ENCODE results near the gene MED6.
A peak's percentile ranks its signal among the peaks of the same experiment; 100 is the strongest.

Gene MED6

DNA sequence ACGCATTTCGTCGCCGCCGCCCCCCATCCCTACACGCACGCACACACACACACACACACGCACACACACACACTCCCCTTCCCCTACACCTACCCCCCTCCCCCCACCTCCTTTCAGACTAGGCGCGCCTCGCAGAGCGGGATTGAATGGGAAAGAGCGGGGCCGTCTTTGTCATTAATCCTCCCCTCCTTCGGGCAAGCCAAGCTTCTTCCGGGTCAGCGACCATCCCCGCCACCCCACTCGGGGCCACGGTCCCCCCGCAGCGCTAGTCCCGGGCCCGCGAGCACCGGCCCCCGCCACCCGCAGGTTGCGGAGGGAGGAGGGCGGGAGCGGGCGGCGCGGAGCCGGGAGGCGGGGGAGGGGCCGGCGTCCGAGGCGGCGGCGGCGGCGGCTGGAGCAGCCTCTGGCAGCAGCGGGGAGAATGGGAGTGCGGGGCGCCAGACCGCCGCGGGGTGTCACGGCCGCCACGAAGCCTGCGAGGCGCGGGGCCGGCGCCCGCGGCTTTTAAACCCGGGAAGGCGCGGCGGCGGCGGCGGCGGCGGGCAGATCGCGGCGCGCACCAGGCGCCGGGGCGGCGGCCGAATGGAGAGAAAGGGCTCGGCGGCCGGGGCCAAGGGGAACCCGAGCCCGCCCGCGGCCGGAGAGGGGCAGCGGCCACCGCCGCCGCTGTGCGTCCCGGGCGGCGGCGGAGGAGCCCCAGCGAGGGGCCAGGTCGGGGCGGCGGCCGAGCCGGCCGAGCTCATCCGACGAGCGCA lies 41.3 kb upstream of the MED6 start, which contains the start of gene TTC9:
Gene TTC9, plus strand, starts transcription at position 369 of the 755 bp plus-strand sequence. Its CDS starts 214 bp downstream, at position 583.
- Histone ChIP-seq H3K4me2 (peak within 1 kb of the TSS; percentile 89 to 100 (median 97)), H3K27ac (peak within 1 kb of the TSS in 9 of 11 experiments; percentile 12 to 65 (median 38); a peak in 12 of 22 replicates), H3K9ac (peak within 1 kb of the TSS; percentile 64 to 83 (median 72))

GRCh38 chr14:70640938-70641547 lies 40.6 kb upstream of the MED6 start:
- no peak for TF ChIP-seq Cebpa-rat (IDR thresholded peaks at IDR 0.05)
- Histone ChIP-seq H3K27me3 (peaks cover 48 to 63% (median 53%) of the 10 kb centered on the region in 11 experiments), H3K27ac (no peak overlapping the region), H3K9ac (peak overlapping the region in 9 of 11 experiments; percentile 49 to 83 (median 72); a peak in 11 of 22 replicates), H3K4me3 (peak overlapping the region; percentile 70 to 90 (median 79)), H3K4me1 (peaks cover 10 to 38% (median 24%) of the 10 kb centered on the region in 10 experiments; a peak in 18 of 20 replicates), H3K36me3 (no peaks in the 10 kb centered on the region), H3K9me3 (replicated peaks in 1 of 11) (peaks cover 3 to 8% (median 6%) of the 10 kb centered on the region in 11 experiments), H3K4me2 (peak overlapping the region; percentile 89 to 100 (median 97)), H4K20me1 (peaks cover 0 to 8% (median 0%) of the 10 kb centered on the region in 11 experiments; a peak in 1 of 22 replicates)

More for the DNA sequence above, 41.3 kb upstream of the MED6 start, which contains the start of gene TTC9:
- Histone ChIP-seq H3K36me3 (no peaks in the 10 kb centered on the region), H3K9me3 (replicated peaks in 1 of 11) (peaks cover 0 to 1% (median 0%) of the 10 kb centered on the region in 11 experiments; a peak in 4 of 22 replicates), H3K4me3 (peak within 1 kb of the TSS; percentile 70 to 90 (median 79)), H4K20me1 (peaks cover 0 to 8% (median 0%) of the 10 kb centered on the region in 11 experiments; a peak in 1 of 22 replicates), H3K4me1 (peaks cover 10 to 44% (median 24%) of the 10 kb centered on the region in 10 experiments; a peak in 18 of 20 replicates), H3K27me3 (peaks cover 48 to 63% (median 53%) of the 10 kb centered on the region in 11 experiments)
- no peak for TF ChIP-seq Cebpa-rat (IDR thresholded peaks at IDR 0.05)

GRCh38 chr14:70638416-70638815 lies 38.0 kb upstream of the MED6 start:
- H3K4me1 ChIP-seq, result peaks cover 10 to 22% (median 20%) of the 10 kb centered on the region in 10 experiments; a peak in 18 of 20 replicates
- no peak overlapping the region for H3K9ac ChIP-seq
- H3K27me3 ChIP-seq, result peaks cover 39 to 51% (median 41%) of the 10 kb centered on the region in 11 experiments
- no peak for TF ChIP-seq Cebpa-rat (IDR thresholded peaks at IDR 0.05)
- H3K36me3 ChIP-seq, result no peaks in the 10 kb centered on the region; a peak in 1 of 22 replicates
- peaks cover 11 to 21% (median 17%) of the 10 kb centered on the region in 11 experiments for H3K9me3 ChIP-seq (replicated peaks in 1 of 11)
- H3K27ac ChIP-seq, result no peak overlapping the region
- no peak overlapping the region for H3K4me3 ChIP-seq
- no peak overlapping the region for H3K4me2 ChIP-seq
- peaks cover 0 to 7% (median 0%) of the 10 kb centered on the region in 11 experiments; a peak in 1 of 22 replicates for H4K20me1 ChIP-seq

GRCh38 chr14:70635971-70636595 lies 35.6 kb upstream of the MED6 start:
- Histone ChIP-seq H3K4me1 (peaks cover 0 to 10% (median 6%) of the 10 kb centered on the region in 10 experiments; a peak in 16 of 20 replicates), H3K36me3 (no peaks in the 10 kb centered on the region; a peak in 1 of 22 replicates), H3K27ac (no peak overlapping the region), H3K4me3 (no peak overlapping the region), H3K9me3 (replicated peaks in 1 of 11) (peaks cover 11 to 21% (median 17%) of the 10 kb centered on the region in 11 experiments), H3K9ac (no peak overlapping the region), H4K20me1 (no peaks in the 10 kb centered on the region), H3K4me2 (0 out of 22 replicates have a peak overlapping the region, but pooled peaks of 1 of the 11 experiments have one; percentile 6), H3K27me3 (peaks cover 15 to 28% (median 18%) of the 10 kb centered on the region in 11 experiments)
- TF ChIP-seq Cebpa-rat (IDR thresholded peaks at IDR 0.05), result no peak

- peaks cover 18 to 33% (median 25%) of the 10 kb centered on the region in 11 experiments for H3K9me3 ChIP-seq (replicated peaks in 1 of 11)
- H3K4me2 ChIP-seq, result no peak overlapping the region
Measured at GRCh38 chr14:70631948-70632347, 31.5 kb upstream of the MED6 start.

DNA sequence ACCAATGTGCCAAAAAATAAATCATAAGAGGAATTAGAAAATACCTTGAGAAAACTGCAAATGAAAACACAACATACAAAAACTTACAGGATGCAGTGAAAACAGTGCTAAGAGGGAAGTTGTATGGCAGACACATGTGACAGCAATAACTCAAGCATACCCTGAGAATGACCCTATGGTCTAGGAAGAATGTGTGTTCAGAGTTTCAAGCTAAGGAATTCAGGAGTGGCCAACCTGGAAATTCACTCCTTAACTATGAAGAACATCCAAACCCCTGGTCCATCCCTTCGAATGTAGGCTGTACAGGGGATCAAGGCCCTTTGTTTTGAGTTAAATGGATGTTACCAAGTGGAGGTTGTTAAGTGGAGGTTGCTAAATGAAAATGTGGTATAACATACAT lies 24.5 kb upstream of the MED6 start:
- H3K4me1 ChIP-seq, result no peaks in the 10 kb centered on the region
- H3K9me3 ChIP-seq (replicated peaks in 1 of 11), result peaks cover 20 to 33% (median 24%) of the 10 kb centered on the region in 11 experiments; a peak in 21 of 22 replicates
- no peaks in the 10 kb centered on the region for H3K36me3 ChIP-seq
- no peak overlapping the region for H3K4me3 ChIP-seq
- H4K20me1 ChIP-seq, result no peaks in the 10 kb centered on the region
- no peak overlapping the region for H3K27ac ChIP-seq
- no peak overlapping the region for H3K4me2 ChIP-seq
- no peak overlapping the region for H3K9ac ChIP-seq
- H3K27me3 ChIP-seq, result no peaks in the 10 kb centered on the region
- no peak for TF ChIP-seq Cebpa-rat (IDR thresholded peaks at IDR 0.05)

More at GRCh38 chr14:70631948-70632347, 31.5 kb upstream of the MED6 start:
- no peak overlapping the region for H3K9ac ChIP-seq
- H3K36me3 ChIP-seq, result no peaks in the 10 kb centered on the region; a peak in 1 of 22 replicates
- H3K27me3 ChIP-seq, result no peaks in the 10 kb centered on the region
- H3K4me1 ChIP-seq, result 0 out of 20 replicates have a peak, but pooled peaks cover 0 to 5% (median 0%) of the 10 kb centered on the region in 10 experiments
- no peak for TF ChIP-seq Cebpa-rat (IDR thresholded peaks at IDR 0.05)
- H3K27ac ChIP-seq, result no peak overlapping the region
- H3K4me3 ChIP-seq, result no peak overlapping the region
- H4K20me1 ChIP-seq, result no peaks in the 10 kb centered on the region

DNA sequence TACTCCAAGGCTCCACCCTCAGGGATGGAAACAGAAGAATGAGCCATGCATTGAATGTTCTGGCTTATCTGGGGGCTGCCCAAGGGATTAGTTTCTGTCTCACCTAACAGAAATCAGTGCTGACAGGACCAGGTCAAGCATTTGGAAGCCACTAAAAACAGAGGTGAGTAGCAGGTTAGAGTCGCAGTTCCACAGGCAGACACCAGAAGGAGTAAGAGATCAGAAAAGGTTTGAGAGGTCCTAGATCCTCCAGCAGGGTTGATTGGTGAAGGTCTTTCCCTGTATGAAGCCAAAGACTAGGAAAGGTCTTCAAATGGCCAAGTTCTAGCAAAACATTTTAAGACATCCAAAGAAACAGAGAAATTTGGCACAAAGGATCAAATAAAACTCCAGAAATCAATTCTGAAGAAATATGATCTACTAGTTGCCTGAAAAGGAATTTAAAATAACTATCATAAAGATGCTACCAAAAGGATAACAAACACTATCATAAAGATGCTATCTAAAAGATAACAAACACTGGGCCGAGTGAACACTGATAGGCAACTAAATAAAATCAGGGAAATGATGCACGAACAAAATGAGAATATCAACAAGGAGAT lies 21.8 kb upstream of the MED6 start:
- Histone ChIP-seq H3K9me3 (replicated peaks in 1 of 11) (peaks cover 12 to 23% (median 18%) of the 10 kb centered on the region in 11 experiments; a peak in 21 of 22 replicates), H3K36me3 (no peaks in the 10 kb centered on the region), H3K27ac (no peak overlapping the region), H4K20me1 (no peaks in the 10 kb centered on the region), H3K4me3 (no peak overlapping the region), H3K4me2 (no peak overlapping the region), H3K4me1 (no peaks in the 10 kb centered on the region), H3K9ac (no peak overlapping the region), H3K27me3 (no peaks in the 10 kb centered on the region)
- no peak for TF ChIP-seq Cebpa-rat (IDR thresholded peaks at IDR 0.05)

DNA sequence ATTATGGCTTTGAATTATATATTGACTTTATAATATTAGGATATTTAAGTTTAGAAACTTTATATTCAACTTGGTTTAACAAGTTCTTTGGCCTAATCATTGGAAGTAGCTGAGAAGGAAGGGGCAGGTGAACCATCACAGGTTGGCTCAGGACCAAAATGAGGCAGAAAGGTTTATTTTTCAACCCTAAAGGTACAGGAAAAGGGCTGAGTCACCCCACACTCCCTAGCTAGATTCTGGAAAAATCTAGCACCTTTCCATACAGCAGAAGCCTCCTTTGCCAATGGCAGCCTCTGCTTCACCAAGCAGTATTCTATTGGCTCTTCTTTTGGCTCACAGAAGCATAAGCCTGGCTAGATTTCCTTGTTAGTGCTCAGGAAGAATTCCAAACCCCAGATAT lies 19.3 kb upstream of the MED6 start:
- Histone ChIP-seq H3K27me3 (no peaks in the 10 kb centered on the region), H3K27ac (no peak overlapping the region), H3K9me3 (replicated peaks in 1 of 11) (no peaks in the 10 kb centered on the region), H3K36me3 (no peaks in the 10 kb centered on the region), H3K9ac (no peak overlapping the region), H3K4me2 (no peak overlapping the region), H3K4me3 (no peak overlapping the region), H4K20me1 (no peaks in the 10 kb centered on the region), H3K4me1 (no peaks in the 10 kb centered on the region)
- TF ChIP-seq Cebpa-rat (IDR thresholded peaks at IDR 0.05), result no peak

All from BLaER1 treated with 17β-estradiol and CSF1 and Interleukin-3, amounts not matched to agents 10 nM and 100 nM (cell line).